Breast epithelium (tissue), 4 donors: ENCODE data around the gene COMMD7. TPM values are rescaled to one million over a fixed set of nuclear protein-coding genes. Genes with fewer than 3 reads are reported as not detected.

ENCODE experiments used
- DNase-seq, 2 donors: peaks; one replicate each; pipeline ENCODE4 v3.0.0-alpha.2; 2019; ENCODE audit warnings: low spot score in 2 of 2
- H3K27ac ChIP-seq, 2 donors: fragments of 200-600 bp; sonication (generic) in 1 of 2; one replicate each; pipeline ENCODE4 v1.5.1; 2016 to 2019; ENCODE audit warnings: mild to moderate bottlenecking in 1 of 2
- H3K27me3 ChIP-seq, 2 donors: fragments of 200-600 bp; sonication (generic) in 1 of 2; one replicate each; pipeline versions ENCODE4 v1.5.1 to v1.6.0; 2017 to 2019; ENCODE audit warnings: control low read depth in 1 of 2, mild to moderate bottlenecking in 1 of 2
- H3K36me3 ChIP-seq: fragments of 200-600 bp; one replicate; pipeline ENCODE4 v1.5.1; 2019
- H3K4me1 ChIP-seq, 2 donors: fragments of 200-600 bp; sonication (generic); one replicate each; pipeline ENCODE4 v1.5.1; 2016 to 2019; ENCODE audit warnings: control low read depth in 1 of 2
- H3K4me3 ChIP-seq, 3 donors: fragments of 200-600 bp; sonication (generic); 1 replicate in 2 of 3; 2 replicates in 1 of 3; pipeline ENCODE4 v1.5.1; 2016 to 2019; ENCODE audit warnings: mild to moderate bottlenecking in 3 of 3, moderate library complexity in 2 of 3
- H3K9me3 ChIP-seq, 2 donors: fragments of 200-600 bp; sonication (generic) in 1 of 2; one replicate each; pipeline ENCODE4 v1.5.1; 2016 to 2019; ENCODE audit warnings: control low read depth in 1 of 2
- CTCF ChIP-seq, 3 donors: fragments of 450-650 bp; IDR thresholded peaks; one replicate each; pipeline ENCODE4 v1.5.1; 2016 to 2017; ENCODE audit warnings: antibody characterized with exemption in 3 of 3, mild to moderate bottlenecking in 3 of 3, moderate library complexity in 3 of 3
- POLR2A ChIP-seq: fragments of 450-650 bp; IDR thresholded peaks from one replicate; pipeline ENCODE4 v1.6.1; 2016; ENCODE audit warnings: antibody characterized with exemption, mild to moderate bottlenecking, moderate library complexity
- POLR2AphosphoS5 ChIP-seq, 3 donors: sonication (generic); formaldehyde crosslinking; IDR thresholded peaks; one replicate each; pipeline ENCODE4 v1.6.1; 2017; ENCODE audit warnings: antibody characterized with exemption in 3 of 3
- intact Hi-C: fragments of 100-400 bp; cut with DNase I; formaldehyde crosslinking; loops from one replicate; pipeline ENCODE4 v1.15.1; 2023; ENCODE audit warnings: low total_unique reads
- total RNA-seq, 3 donors: library from RNA; depleted of rRNA; stranded (reverse); fragments of >200 nt; gene quantifications; one replicate each; pipeline ENCODE4 v1.1.0, GENCODE V29; 2016

COMMD7 gene
- total RNA-seq, 3 donors from 2014 or later = 22.7 to 30.9 (median 24.3) TPM

- TF ChIP-seq CTCF (IDR thresholded peaks at IDR 0.05) = no peak
- no peak for TF ChIP-seq POLR2AphosphoS5 (IDR thresholded peaks at IDR 0.05)
- no peak for TF ChIP-seq POLR2A
- no peak for DNase-seq
- no peak overlapping the region for H3K4me3 ChIP-seq
- intact Hi-C loops = no loop called here
- H3K27ac ChIP-seq = no peak overlapping the region
- no peaks in the 10 kb centered on the region for H3K27me3 ChIP-seq
- no peaks in the 10 kb centered on the region for H3K4me1 ChIP-seq
- no peaks in the 10 kb centered on the region for H3K36me3 ChIP-seq
- H3K9me3 ChIP-seq = no peaks in the 10 kb centered on the region
Observed at GRCh38 chr20:32661820-32662528, 81.3 kb downstream of the COMMD7 start.

GRCh38 chr20:32660661-32661060 lies 82.6 kb downstream of the COMMD7 start:
- DNase-seq = no peak
- Histone ChIP-seq H3K4me3 (no peak overlapping the region), H3K4me1 (no peaks in the 10 kb centered on the region), H3K9me3 (no peaks in the 10 kb centered on the region), H3K27me3 (no peaks in the 10 kb centered on the region), H3K36me3 (no peaks in the 10 kb centered on the region), H3K27ac (no peak overlapping the region)
- no peak for TF ChIP-seq CTCF (IDR thresholded peaks at IDR 0.05)
- TF ChIP-seq POLR2A = no peak
- TF ChIP-seq POLR2AphosphoS5 (IDR thresholded peaks at IDR 0.05) = no peak
- intact Hi-C loops = no loop called here

GRCh38 chr20:32656827-32657226 lies 86.4 kb downstream of the COMMD7 start:
- DNase-seq = no peak
- Histone ChIP-seq H3K27ac (no peak overlapping the region), H3K36me3 (no peaks in the 10 kb centered on the region), H3K9me3 (no peaks in the 10 kb centered on the region), H3K27me3 (no peaks in the 10 kb centered on the region), H3K4me3 (no peak overlapping the region), H3K4me1 (no peaks in the 10 kb centered on the region)
- intact Hi-C loops = no loop called here
- TF ChIP-seq CTCF (IDR thresholded peaks at IDR 0.05) (no peak), POLR2AphosphoS5 (IDR thresholded peaks at IDR 0.05) (no peak), POLR2A (no peak)

- Histone ChIP-seq H3K27ac (no peak overlapping the region), H3K4me3 (no peak overlapping the region), H3K27me3 (no peaks in the 10 kb centered on the region), H3K9me3 (no peaks in the 10 kb centered on the region), H3K4me1 (no peaks in the 10 kb centered on the region), H3K36me3 (no peaks in the 10 kb centered on the region)
- no peak for TF ChIP-seq POLR2A
- TF ChIP-seq CTCF (IDR thresholded peaks at IDR 0.05) = no peak
- TF ChIP-seq POLR2AphosphoS5 (IDR thresholded peaks at IDR 0.05) = no peak
- intact Hi-C loops = no loop called here
- DNase-seq = no peak
Observed at GRCh38 chr20:32655903-32656512, 87.3 kb downstream of the COMMD7 start.

- DNase-seq = peak; percentile 59 to 83
- no peaks in the 10 kb centered on the region for H3K27me3 ChIP-seq
- no peak overlapping the region for H3K27ac ChIP-seq
Observed at GRCh38 chr20:32652739-32653526, 90.3 kb downstream of the COMMD7 start.

More at GRCh38 chr20:32652739-32653526, 90.3 kb downstream of the COMMD7 start:
- intact Hi-C loops = loop anchor here (5.0 kb wide), 1 partner anchor 131 kb away; no protein-coding TSS in a partner anchor
- Histone ChIP-seq H3K36me3 (no peaks in the 10 kb centered on the region), H3K4me1 (no peaks in the 10 kb centered on the region), H3K9me3 (no peaks in the 10 kb centered on the region), H3K4me3 (no peak overlapping the region)
- TF ChIP-seq POLR2AphosphoS5 (IDR thresholded peaks at IDR 0.05) = no peak
- TF ChIP-seq CTCF (IDR thresholded peaks at IDR 0.05) = peak; percentile 72 to 98 (median 94)
- TF ChIP-seq POLR2A = no peak
